Measurements from ENCODE around the gene PGRMC2.

PGRMC2 gene

GRCh38 chr4:128298852-128299251 lies 11.2 kb upstream of the PGRMC2 start:
- DNase-seq (ENCODE audit: low read depth): no peak

GRCh38 chr4:128298146-128298758 lies 10.6 kb upstream of the PGRMC2 start:
- no peak for DNase-seq (ENCODE audit: low read depth)

- DNase-seq (ENCODE audit: low read depth): no peak
Observed at GRCh38 chr4:128295255-128295654, 7.6 kb upstream of the PGRMC2 start.

- DNase-seq (ENCODE audit: low read depth): no peak
Observed at GRCh38 chr4:128294464-128294863, 6.9 kb upstream of the PGRMC2 start.

GRCh38 chr4:128292349-128292748 lies 4.7 kb upstream of the PGRMC2 start:
- no peak for DNase-seq (ENCODE audit: low read depth)

GRCh38 chr4:128291096-128291495 lies 3.5 kb upstream of the PGRMC2 start:
- no peak for DNase-seq (ENCODE audit: low read depth)

- DNase-seq (ENCODE audit: low read depth): no peak
Observed at GRCh38 chr4:128290526-128290925, 2.9 kb upstream of the PGRMC2 start.

GRCh38 chr4:128289523-128290158 lies 2.0 kb upstream of the PGRMC2 start:
- DNase-seq (ENCODE audit: low read depth): no peak

- peak; percentile 7 for DNase-seq (ENCODE audit: low read depth)
Observed at GRCh38 chr4:128288689-128289106, 1.1 kb upstream of the PGRMC2 start.

- peak; percentile 100 for DNase-seq (ENCODE audit: low read depth)
Observed at GRCh38 chr4:128287871-128288688, 467 bp upstream of the PGRMC2 start.

GRCh38 chr4:128286474-128287058 lies 1.0 kb downstream of the PGRMC2 start:
- DNase-seq (ENCODE audit: low read depth): no peak

- no peak for DNase-seq (ENCODE audit: low read depth)
Observed at GRCh38 chr4:128285085-128285997, 2.3 kb downstream of the PGRMC2 start.

GRCh38 chr4:128284317-128284716 lies 3.3 kb downstream of the PGRMC2 start:
- no peak for DNase-seq (ENCODE audit: low read depth)

- no peak for DNase-seq (ENCODE audit: low read depth)
Observed at GRCh38 chr4:128283071-128283470, 4.5 kb downstream of the PGRMC2 start.

- no peak for DNase-seq (ENCODE audit: low read depth)
Observed at GRCh38 chr4:128282516-128282915, 5.1 kb downstream of the PGRMC2 start.

GRCh38 chr4:128281354-128281753 lies 6.3 kb downstream of the PGRMC2 start:
- no peak for DNase-seq (ENCODE audit: low read depth)

GRCh38 chr4:128279624-128280225 lies 7.9 kb downstream of the PGRMC2 start:
- DNase-seq (ENCODE audit: low read depth): no peak

- no peak for DNase-seq (ENCODE audit: low read depth)
Observed at GRCh38 chr4:128277856-128278255, 9.8 kb downstream of the PGRMC2 start.

GRCh38 chr4:128275346-128275745 lies 12.3 kb downstream of the PGRMC2 start:
- no peak for DNase-seq (ENCODE audit: low read depth)

GRCh38 chr4:128271551-128271950 lies 16.1 kb downstream of the PGRMC2 start:
- no peak for DNase-seq (ENCODE audit: low read depth)

- DNase-seq (ENCODE audit: low read depth): no peak
Observed at GRCh38 chr4:128268970-128269369, 18.6 kb downstream of the PGRMC2 start.

All from activated gamma-delta T cell treated with anti-CD3 and anti-CD28 coated beads, Interleukin-2, amount 50 U/mL, for 16 hours (primary cell).